ENCODE data around the gene EDDM3A.

- no peak for TF ChIP-seq CTCF (conservative IDR thresholded peaks at IDR 0.05; ENCODE audit: low read length)
- TF ChIP-seq EZH2phosphoT487 (IDR thresholded peaks at IDR 0.05; ENCODE audit: borderline replicate concordance, low read depth, low read length) = no peak
Observed at GRCh38 chr14:20726531-20726930, 19.2 kb upstream of the EDDM3A start.

All from OCI-LY7 (cell line).